ENCODE results near the gene BPGM. TPM values are rescaled to one million over a fixed set of nuclear protein-coding genes. Genes with fewer than 3 reads are reported as not detected.

Gene BPGM
- total RNA-seq, 1 experiment from 2014 or later = 10.0 TPM

DNA sequence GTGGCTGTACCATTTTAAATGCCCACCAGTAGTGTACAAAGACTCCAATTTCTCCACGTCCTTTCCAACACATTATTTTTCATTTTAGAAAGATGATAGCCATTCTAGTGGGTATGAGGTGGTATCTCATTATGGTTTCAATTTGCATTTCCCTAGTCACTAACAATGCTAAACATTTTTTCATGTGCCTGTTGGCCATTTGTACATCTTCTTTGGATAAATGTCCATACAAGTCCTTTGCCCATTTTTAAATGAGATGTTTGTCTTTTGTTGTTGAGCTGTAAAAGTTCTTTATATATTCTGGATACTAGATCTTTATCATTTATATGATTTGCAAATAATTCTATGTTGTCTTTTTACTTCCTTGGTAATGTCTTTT lies 18.9 kb upstream of the BPGM start:
- no peak overlapping the region for H3K27ac ChIP-seq (ENCODE audit: low read depth, low read length)
- RAD21 ChIA-PET (ENCODE audit: low non-redundant PET in 1 of 2, low total read pairs in 2 of 2, uncharacterized antibody in 2 of 2, unreplicated experiment in 2 of 2) = no interaction called here
- ATAC-seq (no peak), DNase-seq (ENCODE audit: low read depth, low spot score) (no peak)
- intact Hi-C loops (cut with micrococcal nuclease) = no loop called here
- no peaks in the 10 kb centered on the region for H3K36me3 ChIP-seq (ENCODE audit: control insufficient read depth in 1 of 2, insufficient read depth in 2 of 2, low read length in 2 of 2)
- H3K4me3 ChIP-seq (replicated peaks in 1 of 2; ENCODE audit: low read depth in 1 of 2, low read length in 2 of 2) = no peak overlapping the region
- H3K27me3 ChIP-seq (ENCODE audit: insufficient read depth, low read length) = 0 out of 2 replicates have a peak, but pooled peaks cover 12% of the 10 kb centered on the region
- H3K79me2 ChIP-seq (ENCODE audit: insufficient read depth, low read length) = no peaks in the 10 kb centered on the region
- no peaks in the 10 kb centered on the region for H3K9me2 ChIP-seq (ENCODE audit: insufficient read depth)
- H3K4me1 ChIP-seq (ENCODE audit: control insufficient read depth in 1 of 2, insufficient read depth in 2 of 2, low read length in 2 of 2) = no peaks in the 10 kb centered on the region
- no peak overlapping the region for H2AFZ ChIP-seq (ENCODE audit: low read depth, low read length, poor library complexity, severe bottlenecking)
- POLR2A ChIA-PET = no interaction called here
- H3K4me2 ChIP-seq (ENCODE audit: low read length) = no peak overlapping the region
- no peak for TF ChIP-seq POLR2A (IDR thresholded peaks at IDR 0.05; ENCODE audit: borderline replicate concordance, extremely low read depth, insufficient read depth, insufficient read length)
- CTCF ChIA-PET = no interaction called here
- no peaks in the 10 kb centered on the region for H4K20me1 ChIP-seq (ENCODE audit: insufficient read depth)
- BruUV-seq (replicated peaks) = no TSS peak
- H3K9ac ChIP-seq (ENCODE audit: low read length) = no peak overlapping the region
- no peaks in the 10 kb centered on the region for H3K9me3 ChIP-seq (ENCODE audit: control insufficient read depth in 1 of 2, insufficient read depth in 1 of 2, low read depth in 1 of 2, low read length in 2 of 2)

- TF ChIP-seq POLR2AphosphoS5 (IDR thresholded peaks at IDR 0.05; ENCODE audit: low read depth, low read length) (no peak), EGR1 (IDR thresholded peaks at IDR 0.05; ENCODE audit: low read depth) (no peak), POLR2A (IDR thresholded peaks at IDR 0.05; ENCODE audit: borderline replicate concordance, extremely low read depth, insufficient read depth, insufficient read length) (no peak), ZBTB33 (IDR thresholded peaks at IDR 0.05; ENCODE audit: extremely low read depth, insufficient replicate concordance, low read length) (no peak), YY1 (IDR thresholded peaks at IDR 0.05; ENCODE audit: extremely low read depth, insufficient replicate concordance, low read depth, low read length) (no peak), EZH2phosphoT487 (IDR thresholded peaks at IDR 0.05; ENCODE audit: borderline replicate concordance) (no peak)
- 0 out of 2 replicates have a peak, but pooled peaks cover 12% of the 10 kb centered on the region for H3K27me3 ChIP-seq (ENCODE audit: insufficient read depth, low read length)
- intact Hi-C loops (cut with micrococcal nuclease) = no loop called here
- POLR2A ChIA-PET = no interaction called here
- H2AFZ ChIP-seq (ENCODE audit: low read depth, low read length, poor library complexity, severe bottlenecking) = no peak overlapping the region
- H3K4me1 ChIP-seq (ENCODE audit: control insufficient read depth in 1 of 2, insufficient read depth in 2 of 2, low read length in 2 of 2) = no peaks in the 10 kb centered on the region
- H3K79me2 ChIP-seq (ENCODE audit: insufficient read depth, low read length) = no peaks in the 10 kb centered on the region
- no peaks in the 10 kb centered on the region for H3K9me2 ChIP-seq (ENCODE audit: insufficient read depth)
- H3K9ac ChIP-seq (ENCODE audit: low read length) = no peak overlapping the region
- H3K27ac ChIP-seq (ENCODE audit: low read depth, low read length) = no peak overlapping the region
- H3K4me2 ChIP-seq (ENCODE audit: low read length) = no peak overlapping the region
- no peak overlapping the region for H3K4me3 ChIP-seq (replicated peaks in 1 of 2; ENCODE audit: low read depth in 1 of 2, low read length in 2 of 2)
- RAD21 ChIA-PET (ENCODE audit: low non-redundant PET in 1 of 2, low total read pairs in 2 of 2, uncharacterized antibody in 2 of 2, unreplicated experiment in 2 of 2) = no interaction called here
- H3K9me3 ChIP-seq (ENCODE audit: control insufficient read depth in 1 of 2, insufficient read depth in 1 of 2, low read depth in 1 of 2, low read length in 2 of 2) = no peaks in the 10 kb centered on the region
- no peaks in the 10 kb centered on the region for H3K36me3 ChIP-seq (ENCODE audit: control insufficient read depth in 1 of 2, insufficient read depth in 2 of 2, low read length in 2 of 2)
- DNase-seq (ENCODE audit: low read depth, low spot score) (no peak), ATAC-seq (no peak)
- no peaks in the 10 kb centered on the region for H4K20me1 ChIP-seq (ENCODE audit: insufficient read depth)
- CTCF ChIA-PET = interaction anchor here (1.0 kb wide), 1 partner anchor 197 kb away, joined by 3 read pairs; no protein-coding TSS in a partner anchor
- no TSS peak for BruUV-seq (replicated peaks)
These were observed 17.2 kb upstream of the BPGM start for GRCh38 chr7:134629445-134629844.

All from HCT116 (cell line).